VCaP (cell line): ENCODE results near the gene TMPRSS4.

Source experiments
- H3K27ac ChIP-seq: fragments of 450-650 bp; 2 replicates; pipeline ENCODE4 v1.5.1; 2017
- TF ChIP-seq, protein P1 (sequence below): fragments of 450-650 bp; conservative IDR thresholded peaks from 2 replicates; pipeline ENCODE4 v1.5.1; 2017; ENCODE audit warnings: mild to moderate bottlenecking, moderate library complexity

TMPRSS4 gene

GRCh38 chr11:118170231-118170630 is 93.4 kb downstream of the TMPRSS4 start:
- H3K27ac ChIP-seq = no peak overlapping the region
- TF ChIP-seq, protein P1, sequence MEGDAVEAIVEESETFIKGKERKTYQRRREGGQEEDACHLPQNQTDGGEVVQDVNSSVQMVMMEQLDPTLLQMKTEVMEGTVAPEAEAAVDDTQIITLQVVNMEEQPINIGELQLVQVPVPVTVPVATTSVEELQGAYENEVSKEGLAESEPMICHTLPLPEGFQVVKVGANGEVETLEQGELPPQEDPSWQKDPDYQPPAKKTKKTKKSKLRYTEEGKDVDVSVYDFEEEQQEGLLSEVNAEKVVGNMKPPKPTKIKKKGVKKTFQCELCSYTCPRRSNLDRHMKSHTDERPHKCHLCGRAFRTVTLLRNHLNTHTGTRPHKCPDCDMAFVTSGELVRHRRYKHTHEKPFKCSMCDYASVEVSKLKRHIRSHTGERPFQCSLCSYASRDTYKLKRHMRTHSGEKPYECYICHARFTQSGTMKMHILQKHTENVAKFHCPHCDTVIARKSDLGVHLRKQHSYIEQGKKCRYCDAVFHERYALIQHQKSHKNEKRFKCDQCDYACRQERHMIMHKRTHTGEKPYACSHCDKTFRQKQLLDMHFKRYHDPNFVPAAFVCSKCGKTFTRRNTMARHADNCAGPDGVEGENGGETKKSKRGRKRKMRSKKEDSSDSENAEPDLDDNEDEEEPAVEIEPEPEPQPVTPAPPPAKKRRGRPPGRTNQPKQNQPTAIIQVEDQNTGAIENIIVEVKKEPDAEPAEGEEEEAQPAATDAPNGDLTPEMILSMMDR = no peak

- TF ChIP-seq, protein P1 = no peak
- H3K27ac ChIP-seq = no peak overlapping the region
Measured at GRCh38 chr11:118170882-118171268, 94.0 kb downstream of the TMPRSS4 start.
